Fibroblast of skin of scalp (primary cell): ENCODE results near the gene C1orf159.
"Not testable (repeated sequence)": the region's sequence is repeated elsewhere in the genome, so short reads cannot be mapped to it uniquely, and the experiment has no call there.

Experiments
- DNase-seq: peaks from one replicate; pipeline ENCODE4 v3.0.0-alpha.2; 2013

The C1orf159 gene

GRCh38 chr1:1149416-1149815 lies 33.5 kb upstream of the C1orf159 start:
- DNase-seq: no peak

- DNase-seq: no peak
These were observed 32.7 kb upstream of the C1orf159 start for GRCh38 chr1:1148569-1148968.

DNA sequence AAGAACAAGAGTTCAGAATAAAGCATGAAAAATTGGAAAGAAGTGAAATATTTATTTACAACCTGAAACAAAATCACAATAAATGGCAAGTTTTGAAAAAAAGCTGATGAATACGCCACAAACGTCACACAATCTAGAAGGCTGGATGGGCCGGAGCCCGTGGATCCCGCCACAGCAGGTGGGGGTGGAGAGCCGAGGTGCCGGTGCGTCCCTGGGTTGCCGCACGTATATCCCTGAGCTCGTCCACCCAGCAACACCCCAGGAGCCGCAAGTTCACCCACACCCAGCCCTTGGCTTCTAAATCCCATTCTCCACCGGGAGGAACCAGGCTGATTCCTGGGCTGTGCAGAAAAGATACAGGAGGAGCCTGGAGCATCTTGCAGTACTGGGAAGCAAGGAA lies 32.2 kb upstream of the C1orf159 start:
- DNase-seq: no peak

DNA sequence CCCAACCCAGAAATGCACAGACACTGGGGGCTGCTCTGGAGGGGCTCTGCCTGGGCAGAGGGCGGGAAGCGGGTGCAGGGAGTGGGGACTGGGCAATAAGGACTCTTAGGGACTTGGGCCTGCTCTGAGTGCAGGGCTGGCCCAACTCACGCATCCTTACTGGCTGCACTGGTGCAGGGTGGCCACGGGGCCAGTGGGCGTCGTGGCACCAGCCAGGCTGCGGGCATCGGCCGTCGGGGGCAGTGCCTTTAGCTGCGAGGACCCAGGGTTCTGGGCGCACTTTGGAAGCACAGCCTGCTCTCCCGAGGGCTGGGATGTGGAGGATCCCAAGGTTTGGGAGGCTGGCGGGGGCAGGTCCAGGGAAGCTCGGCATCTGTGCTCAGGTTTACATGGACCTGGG lies 30.7 kb upstream of the C1orf159 start:
- no peak for DNase-seq

- DNase-seq: no peak
These were observed 30.1 kb upstream of the C1orf159 start for GRCh38 chr1:1146026-1146425.

DNA sequence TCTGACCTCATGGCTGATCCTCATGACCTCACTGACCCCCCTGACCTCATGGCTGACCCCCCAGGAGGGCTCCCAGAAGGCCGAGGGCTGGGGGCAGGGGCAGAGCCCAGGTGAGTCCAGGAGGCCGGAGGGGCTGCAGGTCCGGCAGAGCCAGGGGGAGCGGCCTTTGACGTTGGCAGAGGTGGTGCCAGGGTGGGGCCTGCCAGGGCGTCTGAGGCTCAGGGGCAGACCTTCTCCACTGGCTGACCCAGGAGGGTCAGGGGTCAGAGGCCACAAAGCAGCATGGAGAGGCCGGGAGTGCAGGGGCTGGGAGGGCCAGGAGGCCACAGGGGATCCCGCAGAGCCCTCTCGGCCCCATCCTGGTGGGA lies 29.6 kb upstream of the C1orf159 start:
- DNase-seq: no peak

- no peak for DNase-seq
These were observed 29.1 kb upstream of the C1orf159 start for GRCh38 chr1:1144843-1145546.

GRCh38 chr1:1144122-1144842 lies 28.4 kb upstream of the C1orf159 start:
- DNase-seq: no peak

DNA sequence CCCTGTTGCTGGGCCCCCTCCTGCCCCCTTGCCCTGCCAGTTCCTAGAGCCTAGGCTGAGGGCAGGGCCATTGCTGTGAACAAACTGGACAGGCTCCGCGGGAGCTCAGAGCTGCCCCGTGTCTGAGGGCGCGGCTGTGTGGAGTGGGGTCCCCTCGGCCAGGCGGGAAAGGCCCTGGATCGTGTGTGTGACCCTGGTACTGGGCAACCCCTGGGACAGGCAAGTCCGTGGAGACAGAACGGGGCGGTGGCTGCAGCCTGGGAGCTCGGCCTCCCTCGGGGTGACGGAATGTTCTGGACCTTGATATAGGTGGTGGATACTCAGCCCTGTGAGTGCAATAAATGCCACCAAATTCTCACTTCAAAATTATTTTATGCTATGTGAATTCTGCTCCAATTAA lies 27.7 kb upstream of the C1orf159 start:
- DNase-seq: no peak

GRCh38 chr1:1142844-1143243 lies 27.0 kb upstream of the C1orf159 start:
- no peak for DNase-seq

DNA sequence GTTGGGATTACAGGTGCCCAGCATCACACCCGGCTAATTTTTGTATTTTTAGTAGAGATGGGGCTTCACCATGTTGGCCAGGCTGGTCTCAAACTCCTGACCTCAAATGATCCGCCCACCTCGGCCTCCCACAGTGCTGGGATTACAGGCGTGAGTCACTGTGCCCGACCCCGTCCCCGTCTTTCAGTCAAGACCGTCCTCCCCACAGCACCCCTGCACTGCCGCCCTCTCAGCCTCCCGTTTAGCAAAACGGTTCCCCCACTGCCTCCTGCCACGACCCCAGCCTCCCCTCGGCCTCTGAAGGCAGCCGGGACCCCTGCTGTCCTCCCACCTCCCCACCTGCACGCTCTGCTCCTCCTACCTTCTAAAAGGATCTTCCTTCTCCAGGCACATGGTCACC lies 26.5 kb upstream of the C1orf159 start:
- not testable (repeated sequence) for DNase-seq

GRCh38 chr1:1141911-1142250 lies 26.0 kb upstream of the C1orf159 start:
- no peak for DNase-seq

GRCh38 chr1:1141244-1141910 lies 25.5 kb upstream of the C1orf159 start:
- DNase-seq: no peak

- no peak for DNase-seq
These were observed 24.8 kb upstream of the C1orf159 start for GRCh38 chr1:1140673-1141072.

DNA sequence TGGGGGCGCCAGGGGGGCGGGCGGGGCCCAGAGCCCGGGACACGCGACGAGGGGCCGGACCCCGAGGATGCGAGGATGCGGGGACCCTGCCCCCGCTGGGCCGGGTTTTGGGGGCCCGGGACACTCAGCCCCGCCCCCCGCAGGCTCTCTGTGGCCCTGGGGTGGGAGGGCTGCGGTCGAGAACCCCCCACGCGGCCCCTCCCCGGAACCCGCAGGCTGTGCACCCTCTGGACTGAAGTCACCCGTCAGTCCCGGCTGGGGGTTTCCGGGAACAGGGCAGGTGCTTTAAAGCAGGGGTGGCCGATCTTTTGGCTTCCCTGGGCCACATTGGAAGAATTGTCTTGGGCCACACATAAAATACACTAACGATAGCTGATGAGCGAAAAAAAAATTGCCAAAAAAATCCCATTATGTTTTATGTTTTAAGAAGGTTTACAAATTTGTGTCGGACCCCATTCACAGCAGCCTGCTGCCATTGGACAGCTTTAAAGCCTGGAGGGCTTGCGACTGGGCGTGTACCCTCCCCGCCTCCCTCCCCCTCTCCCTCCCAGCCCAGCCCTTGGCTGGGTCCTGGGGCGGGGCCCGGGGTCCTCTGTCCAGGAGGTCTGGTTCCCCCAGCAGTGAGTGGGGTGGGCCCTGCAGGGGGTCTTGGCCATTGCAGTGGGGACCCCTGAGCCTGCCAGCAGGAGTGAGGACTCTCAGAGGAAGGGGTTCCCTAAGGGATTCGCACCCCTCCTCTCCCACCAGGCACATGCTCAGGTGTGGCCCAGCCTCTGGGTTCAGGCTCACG lies 21.6 kb upstream of the C1orf159 start:
- DNase-seq: no peak

GRCh38 chr1:1136547-1137230 lies 20.8 kb upstream of the C1orf159 start:
- DNase-seq: no peak

GRCh38 chr1:1135339-1136136 lies 19.6 kb upstream of the C1orf159 start:
- no peak for DNase-seq

DNA sequence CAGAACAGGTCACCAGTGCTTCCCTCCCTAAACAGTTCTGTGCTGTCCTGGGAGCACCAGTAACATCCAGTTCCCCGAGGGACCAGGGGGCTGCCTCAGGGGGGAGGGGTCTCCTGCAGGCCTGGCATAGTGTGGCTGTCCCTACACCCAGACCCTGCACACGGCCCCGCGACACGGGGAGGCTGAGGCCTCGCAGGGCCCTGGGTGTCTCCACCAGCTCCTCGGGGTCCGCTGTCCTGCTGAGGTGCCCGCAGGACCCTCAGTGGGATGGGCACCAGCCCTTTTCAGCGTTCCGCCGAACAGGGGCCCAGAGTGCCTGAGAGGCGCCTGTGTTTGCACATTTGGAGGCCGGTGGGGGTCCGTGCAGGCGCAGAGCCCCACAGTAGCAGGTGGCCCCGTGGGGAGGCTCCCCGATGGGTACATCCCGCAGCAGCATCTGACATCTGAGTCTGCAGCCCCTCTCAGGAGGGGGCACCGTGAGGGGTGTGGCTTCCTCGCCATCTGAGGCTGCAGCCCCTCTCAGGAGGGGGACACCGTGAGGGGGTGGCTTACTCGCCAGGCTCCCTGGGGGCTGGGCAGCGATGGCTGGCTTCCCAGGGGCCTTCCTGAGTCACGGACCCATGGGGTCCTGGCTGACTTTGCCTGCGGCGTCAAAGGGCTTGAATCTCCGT lies 18.5 kb upstream of the C1orf159 start:
- no peak for DNase-seq

DNA sequence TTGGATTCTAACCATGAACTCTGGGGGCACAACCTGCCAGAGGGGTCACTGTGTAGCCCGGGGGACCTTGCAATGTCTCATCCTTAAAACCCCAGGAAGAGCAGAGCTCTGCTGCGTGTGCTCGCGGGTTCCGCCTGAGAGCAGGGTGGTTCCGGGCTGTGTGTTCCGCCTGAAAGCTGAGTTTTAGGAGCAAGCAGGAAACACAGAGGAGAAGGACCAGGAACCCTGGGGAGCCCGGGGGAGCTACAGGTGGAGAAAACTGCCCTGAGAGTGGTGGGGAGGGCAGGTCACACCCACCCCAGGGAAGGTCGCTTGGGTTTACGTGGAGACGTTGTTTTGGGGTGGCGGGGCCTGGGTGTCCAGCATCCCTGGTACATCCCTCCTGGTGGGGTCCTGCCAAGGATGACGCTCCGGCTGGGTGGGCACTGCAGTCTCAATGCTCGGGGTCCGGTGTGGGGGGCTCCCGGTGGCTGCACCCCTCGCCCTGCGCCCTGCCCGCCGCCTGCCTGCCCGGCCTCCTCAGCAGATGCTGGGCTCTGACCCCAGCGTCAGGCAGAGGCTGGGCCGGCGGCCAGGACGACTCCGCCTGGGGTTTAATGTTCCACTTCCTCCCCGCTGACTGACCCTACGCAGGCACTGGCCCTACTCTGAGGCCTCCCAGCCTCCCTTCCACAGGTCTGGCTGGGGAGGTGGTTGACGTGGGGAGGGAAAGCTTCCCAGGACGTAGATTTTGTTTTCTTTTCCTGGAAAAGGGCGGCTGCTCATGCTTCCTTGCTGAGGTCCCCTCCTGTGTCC lies 17.3 kb upstream of the C1orf159 start:
- no peak for DNase-seq
